ENCODE results near the gene ZNF205.

Gene ZNF205

DNA sequence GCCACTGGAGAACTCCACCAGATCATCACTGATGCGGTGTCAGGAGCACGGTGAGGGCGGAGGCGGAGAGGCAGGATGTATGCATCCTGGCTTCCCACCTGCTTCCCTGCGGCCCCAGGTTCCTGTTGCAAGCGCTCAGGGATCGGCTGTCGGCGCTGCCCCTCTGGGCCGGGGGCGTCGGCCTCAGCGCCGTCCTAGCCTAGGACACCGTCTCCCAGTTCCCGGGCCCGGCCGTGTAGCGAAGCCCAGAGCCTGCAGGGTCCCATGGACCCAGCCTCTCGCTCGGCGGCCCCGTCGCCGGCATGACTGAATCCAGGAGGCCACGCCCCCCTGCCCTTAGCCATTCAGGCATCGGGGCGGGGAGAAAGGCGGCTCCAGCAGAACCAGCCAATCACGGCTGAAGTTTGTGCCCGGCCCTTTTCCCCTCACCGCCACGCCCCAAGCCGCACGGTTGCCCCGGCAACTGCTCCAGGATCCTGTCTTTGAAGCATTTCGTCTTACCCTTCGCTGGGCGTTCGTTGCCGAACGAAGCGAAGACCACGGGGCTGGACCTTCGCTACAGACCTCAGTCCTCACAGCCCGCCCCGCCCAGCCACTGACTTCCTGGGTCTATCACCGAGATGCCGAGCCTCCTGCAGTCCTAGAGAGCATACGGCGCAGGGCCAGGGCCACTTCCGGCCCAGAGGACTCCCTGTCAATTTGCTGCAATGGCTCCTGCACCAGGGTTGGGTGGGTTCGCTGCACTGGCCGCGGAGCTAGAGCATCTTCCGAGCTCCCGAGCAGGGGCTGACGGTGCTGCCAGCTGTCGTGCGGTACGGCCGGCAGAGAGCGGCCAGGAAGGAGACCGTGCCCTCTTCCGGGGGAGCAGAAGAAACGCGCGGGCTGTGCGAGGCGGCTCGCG is 11.8 kb downstream of the ZNF205 start:
- peak overlapping the region; percentile 62 for H3K27ac ChIP-seq
- TF ChIP-seq, protein P1, sequence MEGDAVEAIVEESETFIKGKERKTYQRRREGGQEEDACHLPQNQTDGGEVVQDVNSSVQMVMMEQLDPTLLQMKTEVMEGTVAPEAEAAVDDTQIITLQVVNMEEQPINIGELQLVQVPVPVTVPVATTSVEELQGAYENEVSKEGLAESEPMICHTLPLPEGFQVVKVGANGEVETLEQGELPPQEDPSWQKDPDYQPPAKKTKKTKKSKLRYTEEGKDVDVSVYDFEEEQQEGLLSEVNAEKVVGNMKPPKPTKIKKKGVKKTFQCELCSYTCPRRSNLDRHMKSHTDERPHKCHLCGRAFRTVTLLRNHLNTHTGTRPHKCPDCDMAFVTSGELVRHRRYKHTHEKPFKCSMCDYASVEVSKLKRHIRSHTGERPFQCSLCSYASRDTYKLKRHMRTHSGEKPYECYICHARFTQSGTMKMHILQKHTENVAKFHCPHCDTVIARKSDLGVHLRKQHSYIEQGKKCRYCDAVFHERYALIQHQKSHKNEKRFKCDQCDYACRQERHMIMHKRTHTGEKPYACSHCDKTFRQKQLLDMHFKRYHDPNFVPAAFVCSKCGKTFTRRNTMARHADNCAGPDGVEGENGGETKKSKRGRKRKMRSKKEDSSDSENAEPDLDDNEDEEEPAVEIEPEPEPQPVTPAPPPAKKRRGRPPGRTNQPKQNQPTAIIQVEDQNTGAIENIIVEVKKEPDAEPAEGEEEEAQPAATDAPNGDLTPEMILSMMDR (conservative IDR thresholded peaks at IDR 0.05): 0 out of 2 replicates have a peak, but pooled peaks have one; percentile 7

DNA sequence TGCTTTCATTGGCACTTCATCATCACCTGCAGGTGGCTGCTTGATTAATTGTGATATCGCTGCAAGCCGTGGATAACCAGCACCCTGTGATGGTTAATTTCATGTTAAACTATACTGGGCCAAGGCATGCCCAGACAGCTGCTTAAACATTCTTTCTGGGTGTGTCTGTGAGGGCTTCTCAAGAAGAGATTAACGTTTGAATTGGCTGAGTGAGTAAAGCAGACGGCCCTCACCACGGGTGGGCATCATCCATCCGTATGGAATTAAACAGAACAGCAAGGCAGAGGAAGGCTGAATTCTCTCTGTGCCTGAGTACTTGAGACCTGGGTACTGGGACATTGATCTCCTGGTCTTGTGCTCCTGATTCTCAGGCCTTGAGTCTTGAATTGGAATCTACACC is 15.4 kb downstream of the ZNF205 start:
- H3K27ac ChIP-seq: no peak overlapping the region
- TF ChIP-seq, protein P1 (conservative IDR thresholded peaks at IDR 0.05): no peak

DNA sequence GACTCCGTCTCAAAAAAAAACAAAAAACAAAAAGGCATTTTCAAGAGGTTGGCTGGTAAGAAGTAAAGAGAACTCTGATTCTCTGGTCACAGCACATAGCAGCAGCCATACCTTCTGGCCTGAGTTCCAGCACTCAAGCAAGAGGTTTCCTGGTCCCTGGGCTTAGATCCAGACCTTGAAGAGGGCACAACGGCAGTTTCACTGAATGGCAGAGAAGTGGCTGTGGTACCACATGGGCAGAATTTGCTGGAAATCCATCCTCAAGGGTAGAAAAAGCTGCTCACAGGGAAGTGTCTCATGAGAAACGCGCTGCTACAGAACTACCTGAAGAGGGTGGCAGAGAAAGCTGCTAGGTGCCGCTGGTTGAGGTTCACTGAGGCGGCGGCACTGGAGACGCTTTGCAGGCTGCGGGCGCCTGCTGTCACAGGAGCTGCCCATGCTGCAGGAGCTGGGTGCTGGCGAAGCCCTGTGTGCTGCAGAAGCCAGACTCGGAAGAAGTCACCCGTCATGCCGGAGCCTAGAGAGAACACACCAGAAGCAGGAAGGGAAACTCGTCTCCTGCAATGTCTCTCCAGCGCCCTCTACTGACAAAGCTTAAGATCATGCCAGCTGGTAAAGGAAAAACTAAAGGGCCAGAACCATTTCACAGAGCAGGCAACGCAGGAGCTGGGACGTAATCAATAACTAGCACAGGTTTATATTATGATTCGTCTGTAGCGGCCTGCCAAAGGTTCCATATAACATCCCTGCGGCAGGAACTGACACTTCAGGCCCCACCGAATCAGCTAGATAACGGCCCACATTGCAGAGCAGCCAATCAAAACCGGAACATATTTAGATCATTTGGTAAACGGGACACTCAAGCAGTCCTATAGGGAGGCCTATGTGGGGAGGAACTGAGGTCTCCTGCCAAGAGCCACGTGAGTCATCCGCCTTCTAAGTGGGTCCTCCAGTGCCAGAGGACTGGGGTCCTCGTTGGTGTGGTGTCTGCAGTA is 17.0 kb downstream of the ZNF205 start:
- TF ChIP-seq, protein P1 (conservative IDR thresholded peaks at IDR 0.05): peak; percentile 89
- peak overlapping the region; percentile 47 for H3K27ac ChIP-seq

DNA sequence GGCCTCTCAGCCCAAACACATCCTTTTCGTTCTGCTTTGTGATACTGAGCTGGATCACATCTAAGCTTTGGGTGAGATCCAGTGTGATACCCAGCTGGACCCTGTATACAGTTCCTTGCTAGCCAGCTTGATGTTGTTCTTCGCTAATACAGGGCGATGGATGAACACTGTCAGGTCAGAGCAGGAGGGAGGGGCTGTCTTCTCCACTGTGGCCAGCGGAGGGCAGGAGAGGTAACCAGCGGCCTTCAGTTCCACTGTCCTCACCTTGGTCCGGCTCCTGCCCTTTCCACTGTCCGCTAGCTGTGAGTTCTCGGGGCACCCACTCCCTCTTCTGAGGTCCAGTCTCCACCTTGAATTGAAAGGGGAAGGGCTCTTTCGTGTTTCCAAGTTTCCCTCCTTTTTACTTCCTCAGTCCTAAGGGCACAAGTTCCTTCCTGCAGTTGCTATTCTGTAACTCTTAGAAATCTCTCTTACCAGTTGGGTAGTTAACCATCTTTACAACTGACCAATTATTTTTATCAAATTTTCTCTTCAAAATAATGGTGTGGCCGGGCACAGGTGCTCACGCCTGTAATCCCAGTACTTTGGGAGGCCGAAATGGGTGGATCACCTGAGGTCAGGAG is 19.5 kb downstream of the ZNF205 start:
- TF ChIP-seq, protein P1 (conservative IDR thresholded peaks at IDR 0.05): peak; percentile 69

DNA sequence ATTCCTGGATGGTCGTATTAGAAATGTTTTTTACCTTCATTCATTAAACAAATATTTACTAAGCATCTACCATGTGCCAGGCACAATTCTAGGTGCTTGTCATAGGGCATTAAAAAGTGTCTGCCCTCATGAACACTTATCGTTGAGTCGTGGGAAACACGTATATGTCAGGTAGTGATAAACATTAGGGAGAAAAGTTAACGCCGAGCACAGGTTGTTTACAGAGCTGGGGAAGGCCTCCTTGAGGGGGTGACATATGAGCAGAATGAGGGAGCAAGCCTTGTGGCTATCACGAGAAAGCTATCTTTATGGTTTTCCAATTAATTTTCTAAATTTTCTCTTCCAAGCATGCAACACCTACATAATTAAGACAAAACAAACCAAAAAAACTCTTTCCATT is 21.5 kb downstream of the ZNF205 start:
- peak overlapping the region; percentile 91 for H3K27ac ChIP-seq
- TF ChIP-seq, protein P1 (conservative IDR thresholded peaks at IDR 0.05): no peak

More for the DNA sequence above, 19.5 kb downstream of the ZNF205 start:
- H3K27ac ChIP-seq: no peak overlapping the region

DNA sequence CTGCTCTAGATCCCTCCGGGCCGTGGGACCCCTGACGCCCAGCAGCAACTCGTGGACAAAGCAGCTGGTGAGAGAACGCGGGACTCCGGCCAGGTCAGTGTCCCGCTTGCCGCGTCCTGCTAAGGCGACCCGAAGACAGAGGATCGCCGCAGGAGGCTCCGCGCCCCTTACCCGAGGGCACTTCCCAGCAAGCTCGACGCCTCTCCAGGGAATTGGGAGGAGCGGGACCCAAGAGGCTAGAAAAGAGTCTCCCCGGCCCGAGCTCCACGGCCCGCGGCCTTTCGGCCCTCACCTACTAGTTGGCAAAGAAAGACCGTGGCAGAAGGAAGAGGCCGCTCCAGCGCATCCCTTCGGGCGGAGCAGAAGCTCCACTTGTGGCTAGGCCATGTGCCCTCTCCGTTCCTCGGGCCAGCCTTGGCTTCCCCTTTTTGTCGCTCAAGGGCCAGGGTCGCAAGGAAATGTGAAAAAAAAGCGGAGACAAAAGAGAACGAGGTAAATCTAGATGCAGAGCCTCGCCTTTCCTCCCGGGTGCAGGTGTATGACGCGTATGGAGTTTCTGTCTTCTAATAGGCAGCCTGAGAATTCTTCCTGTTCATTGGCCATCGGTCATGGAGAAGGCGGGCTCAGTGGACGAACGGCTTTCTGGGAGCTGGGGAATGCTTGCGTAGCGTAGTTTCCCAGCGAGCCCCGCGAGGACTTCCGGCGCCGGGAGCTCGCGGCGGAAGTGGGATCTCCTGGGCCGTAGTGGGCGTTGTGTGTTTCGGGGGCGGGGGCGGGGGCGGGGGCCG is 22.1 kb downstream of the ZNF205 start, which contains the start of gene ZNF213:
Gene ZNF213 (plus strand): TSS at position 692 of the 788 bp plus-strand sequence. CDS start 2,252 bp downstream, outside the sequence.
- peak within 1 kb of the TSS; percentile 91 for H3K27ac ChIP-seq
- TF ChIP-seq, protein P1 (conservative IDR thresholded peaks at IDR 0.05): no peak
